BLaER1 treated with 17β-estradiol and CSF1 and Interleukin-3, amounts not matched to agents 10 nM and 100 nM (cell line): ENCODE results near the gene LIME1.

Experiments
- H3K27ac ChIP-seq, 11 experiments: shearing (Covaris generic); formaldehyde crosslinking; 2 replicates each; pipeline ENCODE4 v1.8.1; 2022
- H3K27me3 ChIP-seq, 11 experiments: shearing (Covaris generic); formaldehyde crosslinking; 2 replicates each; pipeline ENCODE4 v1.8.1; 2022
- H3K36me3 ChIP-seq, 11 experiments: shearing (Covaris generic); formaldehyde crosslinking; 2 replicates each; pipeline ENCODE4 v1.8.1; 2022
- H3K4me1 ChIP-seq, 10 experiments: shearing (Covaris generic); formaldehyde crosslinking; 2 replicates each; pipeline ENCODE4 v1.8.1; 2022
- H3K4me2 ChIP-seq, 11 experiments: shearing (Covaris generic); formaldehyde crosslinking; 2 replicates each; pipeline ENCODE4 v1.8.1; 2022
- H3K4me3 ChIP-seq, 10 experiments: shearing (Covaris generic); formaldehyde crosslinking; 2 replicates each; pipeline ENCODE4 v1.8.1; 2022
- H3K9ac ChIP-seq, 11 experiments: shearing (Covaris generic); formaldehyde crosslinking; 2 replicates each; pipeline ENCODE4 v1.8.1; 2022
- H3K9me3 ChIP-seq, 11 experiments: shearing (Covaris generic); formaldehyde crosslinking; replicated peaks in 1 of 11; 2 replicates each; pipeline ENCODE4 v1.8.1; 2022
- H4K20me1 ChIP-seq, 11 experiments: shearing (Covaris generic); formaldehyde crosslinking; 2 replicates each; pipeline ENCODE4 v1.8.1; 2022
- Cebpa-rat ChIP-seq, 11 experiments: shearing (Covaris generic); IDR thresholded peaks; 2 replicates each; pipeline ENCODE4 v1.8.1; 2022

The LIME1 gene

GRCh38 chr20:63695424-63696305 is 40.8 kb upstream of the LIME1 start:
- peak overlapping the region; percentile 89 to 99 (median 97) for H3K4me2 ChIP-seq
- peak overlapping the region in 10 of 11 experiments; percentile 31 to 75 (median 62); a peak in 18 of 22 replicates for H3K9ac ChIP-seq
- peaks cover 63 to 76% (median 70%) of the 10 kb centered on the region in 10 experiments for H3K4me1 ChIP-seq
- H3K27me3 ChIP-seq: no peaks in the 10 kb centered on the region
- H3K36me3 ChIP-seq: peaks cover 0 to 32% (median 10%) of the 10 kb centered on the region in 11 experiments; a peak in 11 of 22 replicates
- no peak overlapping the region; a peak in 1 of 20 replicates for H3K4me3 ChIP-seq
- H4K20me1 ChIP-seq: peaks cover 27 to 88% (median 68%) of the 10 kb centered on the region in 11 experiments
- TF ChIP-seq Cebpa-rat (IDR thresholded peaks at IDR 0.05): no peak
- H3K27ac ChIP-seq: peak overlapping the region in 7 of 11 experiments; percentile 46 to 61 (median 57); a peak in 14 of 22 replicates
- no peaks in the 10 kb centered on the region for H3K9me3 ChIP-seq

- Histone ChIP-seq H3K9me3 (no peaks in the 10 kb centered on the region), H3K27ac (peak overlapping the region in 8 of 11 experiments; percentile 11 to 61 (median 55); a peak in 15 of 22 replicates), H3K4me3 (peak overlapping the region; percentile 34 to 64 (median 46); a peak in 12 of 20 replicates), H3K27me3 (no peaks in the 10 kb centered on the region), H3K4me1 (peaks cover 57 to 69% (median 64%) of the 10 kb centered on the region in 10 experiments), H3K36me3 (peaks cover 0 to 36% (median 10%) of the 10 kb centered on the region in 11 experiments; a peak in 11 of 22 replicates), H3K4me2 (peak overlapping the region; percentile 89 to 99 (median 97)), H3K9ac (peak overlapping the region; percentile 47 to 75 (median 67)), H4K20me1 (peaks cover 27 to 88% (median 71%) of the 10 kb centered on the region in 11 experiments)
- TF ChIP-seq Cebpa-rat (IDR thresholded peaks at IDR 0.05): no peak
Observed at GRCh38 chr20:63696306-63696627, 40.2 kb upstream of the LIME1 start.

GRCh38 chr20:63696628-63697356 is 39.7 kb upstream of the LIME1 start, which contains the start of gene TNFRSF6B:
TSS of gene TNFRSF6B (plus strand) at chr20:63696652. CDS start at chr20:63696768, 116 bp downstream.
- no peaks in the 10 kb centered on the region for H3K9me3 ChIP-seq
- peak within 1 kb of the TSS; percentile 89 to 99 (median 97) for H3K4me2 ChIP-seq
- peaks cover 27 to 88% (median 71%) of the 10 kb centered on the region in 11 experiments for H4K20me1 ChIP-seq
- TF ChIP-seq Cebpa-rat (IDR thresholded peaks at IDR 0.05): no peak
- peak within 1 kb of the TSS in 9 of 11 experiments; percentile 11 to 61 (median 53); a peak in 16 of 22 replicates for H3K27ac ChIP-seq
- H3K27me3 ChIP-seq: no peaks in the 10 kb centered on the region
- H3K4me1 ChIP-seq: peaks cover 52 to 64% (median 59%) of the 10 kb centered on the region in 10 experiments
- peaks cover 0 to 36% (median 10%) of the 10 kb centered on the region in 11 experiments; a peak in 11 of 22 replicates for H3K36me3 ChIP-seq
- peak within 1 kb of the TSS; percentile 34 to 64 (median 46); a peak in 18 of 20 replicates for H3K4me3 ChIP-seq
- peak within 1 kb of the TSS; percentile 47 to 75 (median 67) for H3K9ac ChIP-seq

- no peaks in the 10 kb centered on the region for H3K9me3 ChIP-seq
- H3K27me3 ChIP-seq: no peaks in the 10 kb centered on the region
- H3K4me2 ChIP-seq: peak overlapping the region; percentile 89 to 99 (median 97)
- H3K27ac ChIP-seq: peak overlapping the region in 1 of 11 experiments; percentile 61; a peak in 3 of 22 replicates
- peaks cover 27 to 88% (median 70%) of the 10 kb centered on the region in 11 experiments for H4K20me1 ChIP-seq
- TF ChIP-seq Cebpa-rat (IDR thresholded peaks at IDR 0.05): no peak
- peak overlapping the region; percentile 47 to 75 (median 67); a peak in 21 of 22 replicates for H3K9ac ChIP-seq
- peaks cover 0 to 36% (median 10%) of the 10 kb centered on the region in 11 experiments; a peak in 12 of 22 replicates for H3K36me3 ChIP-seq
- H3K4me3 ChIP-seq: peak overlapping the region in 8 of 10 experiments; percentile 34 to 64 (median 46); a peak in 13 of 20 replicates
- H3K4me1 ChIP-seq: peaks cover 47 to 58% (median 52%) of the 10 kb centered on the region in 10 experiments
Observed at GRCh38 chr20:63697357-63697867, 39.1 kb upstream of the LIME1 start.

- no peak overlapping the region for H3K4me3 ChIP-seq
- no peak for TF ChIP-seq Cebpa-rat (IDR thresholded peaks at IDR 0.05)
- peaks cover 27 to 88% (median 70%) of the 10 kb centered on the region in 11 experiments for H4K20me1 ChIP-seq
- no peaks in the 10 kb centered on the region for H3K9me3 ChIP-seq
- H3K36me3 ChIP-seq: peaks cover 0 to 41% (median 12%) of the 10 kb centered on the region in 11 experiments; a peak in 14 of 22 replicates
- H3K27me3 ChIP-seq: no peaks in the 10 kb centered on the region
- peak overlapping the region; percentile 89 to 99 (median 97) for H3K4me2 ChIP-seq
- H3K4me1 ChIP-seq: peaks cover 47 to 56% (median 52%) of the 10 kb centered on the region in 10 experiments
- no peak overlapping the region for H3K27ac ChIP-seq
- H3K9ac ChIP-seq: peak overlapping the region in 2 of 11 experiments; percentile 65 to 75; a peak in 3 of 22 replicates
Observed at GRCh38 chr20:63697868-63698545, 38.5 kb upstream of the LIME1 start.

GRCh38 chr20:63698739-63699465 is 37.6 kb upstream of the LIME1 start:
- Histone ChIP-seq H3K4me3 (no peak overlapping the region), H3K9me3 (no peaks in the 10 kb centered on the region), H4K20me1 (peaks cover 27 to 96% (median 78%) of the 10 kb centered on the region in 11 experiments), H3K4me1 (peaks cover 47 to 56% (median 52%) of the 10 kb centered on the region in 10 experiments), H3K27me3 (no peaks in the 10 kb centered on the region), H3K27ac (peak overlapping the region in 4 of 11 experiments; percentile 7 to 42 (median 16); a peak in 6 of 22 replicates), H3K4me2 (peak overlapping the region in 10 of 11 experiments; percentile 10 to 97 (median 40); a peak in 13 of 22 replicates), H3K36me3 (peaks cover 4 to 49% (median 19%) of the 10 kb centered on the region in 11 experiments; a peak in 21 of 22 replicates), H3K9ac (peak overlapping the region in 8 of 11 experiments; percentile 1 to 58 (median 28); a peak in 6 of 22 replicates)
- no peak for TF ChIP-seq Cebpa-rat (IDR thresholded peaks at IDR 0.05)

- no peaks in the 10 kb centered on the region for H3K27me3 ChIP-seq
- peaks cover 11 to 49% (median 22%) of the 10 kb centered on the region in 11 experiments for H3K36me3 ChIP-seq
- no peak overlapping the region for H3K4me3 ChIP-seq
- peaks cover 27 to 100% (median 85%) of the 10 kb centered on the region in 11 experiments for H4K20me1 ChIP-seq
- H3K9me3 ChIP-seq: no peaks in the 10 kb centered on the region
- peak overlapping the region; percentile 10 to 50 (median 37); a peak in 18 of 22 replicates for H3K4me2 ChIP-seq
- H3K27ac ChIP-seq: peak overlapping the region in 3 of 11 experiments; percentile 7 to 42 (median 14); a peak in 7 of 22 replicates
- peaks cover 47 to 56% (median 52%) of the 10 kb centered on the region in 10 experiments for H3K4me1 ChIP-seq
- TF ChIP-seq Cebpa-rat (IDR thresholded peaks at IDR 0.05): no peak
- H3K9ac ChIP-seq: peak overlapping the region in 10 of 11 experiments; percentile 1 to 61 (median 34); a peak in 14 of 22 replicates
Observed at GRCh38 chr20:63699466-63700198, 36.8 kb upstream of the LIME1 start.
